ENCODE measurements around the gene HBD. TPM values are rescaled to one million over a fixed set of nuclear protein-coding genes. Genes with fewer than 3 reads are reported as not detected.

HBD gene
- total RNA-seq, 1 donor, result not detected

GRCh38 chr11:5197536-5197935, 36.7 kb downstream of the HBD start:
- no peaks in the 10 kb centered on the region for H3K79me2 ChIP-seq (ENCODE audit: insufficient read depth, low read length)
- no peaks in the 10 kb centered on the region for H3K27me3 ChIP-seq (ENCODE audit: insufficient read depth, low read length)
- H3K4me2 ChIP-seq (ENCODE audit: insufficient read depth, low read length), result no peak overlapping the region
- DNase-seq (ENCODE audit: insufficient read length, low spot score, missing footprints), result peak; percentile 36
- H3K9me3 ChIP-seq (ENCODE audit: low read depth, low read length), result no peaks in the 10 kb centered on the region
- H3K36me3 ChIP-seq (ENCODE audit: insufficient read depth, low read length), result no peaks in the 10 kb centered on the region
- H3K4me1 ChIP-seq (ENCODE audit: insufficient read depth, low read length), result peaks cover 2% of the 10 kb centered on the region
- no peak for TF ChIP-seq CTCF (IDR thresholded peaks at IDR 0.05; ENCODE audit: extremely low read depth, low read depth, low read length)
- no peak overlapping the region for H2AFZ ChIP-seq (ENCODE audit: low read length)
- no peak overlapping the region for H3K4me3 ChIP-seq (ENCODE audit: insufficient read depth, low read length)
- H4K20me1 ChIP-seq (ENCODE audit: insufficient read depth, low read length), result no peaks in the 10 kb centered on the region
- H3K27ac ChIP-seq (ENCODE audit: low read depth, low read length), result no peak overlapping the region

DNA sequence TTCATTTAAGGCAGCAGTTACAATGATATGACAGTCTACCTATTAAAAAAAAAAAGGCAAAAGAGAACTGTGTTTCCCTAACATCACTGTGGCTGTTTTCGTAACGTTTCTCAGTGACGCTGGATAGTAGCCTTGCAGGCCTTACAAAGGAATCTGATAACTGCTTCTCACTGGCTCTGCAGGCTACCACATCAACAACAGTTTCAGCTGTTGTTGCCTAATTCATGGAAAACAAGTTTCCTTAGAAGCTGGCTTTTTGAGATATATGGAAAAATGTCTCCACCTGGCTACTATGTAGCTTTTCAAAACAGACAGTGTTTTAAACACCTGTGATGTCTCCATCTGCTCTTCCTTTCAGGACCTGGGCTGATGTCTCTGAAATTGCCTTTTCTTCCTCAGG, 37.6 kb downstream of the HBD start:
- Histone ChIP-seq H3K27me3 (ENCODE audit: insufficient read depth, low read length) (no peaks in the 10 kb centered on the region), H4K20me1 (ENCODE audit: insufficient read depth, low read length) (no peaks in the 10 kb centered on the region), H2AFZ (ENCODE audit: low read length) (no peak overlapping the region), H3K4me2 (ENCODE audit: insufficient read depth, low read length) (no peak overlapping the region), H3K4me1 (ENCODE audit: insufficient read depth, low read length) (peaks cover 2% of the 10 kb centered on the region), H3K79me2 (ENCODE audit: insufficient read depth, low read length) (no peaks in the 10 kb centered on the region), H3K27ac (ENCODE audit: low read depth, low read length) (no peak overlapping the region), H3K36me3 (ENCODE audit: insufficient read depth, low read length) (no peaks in the 10 kb centered on the region), H3K4me3 (ENCODE audit: insufficient read depth, low read length) (no peak overlapping the region), H3K9me3 (ENCODE audit: low read depth, low read length) (no peaks in the 10 kb centered on the region)
- DNase-seq (ENCODE audit: insufficient read length, low spot score, missing footprints), result no peak
- no peak for TF ChIP-seq CTCF (IDR thresholded peaks at IDR 0.05; ENCODE audit: extremely low read depth, low read depth, low read length)

DNA sequence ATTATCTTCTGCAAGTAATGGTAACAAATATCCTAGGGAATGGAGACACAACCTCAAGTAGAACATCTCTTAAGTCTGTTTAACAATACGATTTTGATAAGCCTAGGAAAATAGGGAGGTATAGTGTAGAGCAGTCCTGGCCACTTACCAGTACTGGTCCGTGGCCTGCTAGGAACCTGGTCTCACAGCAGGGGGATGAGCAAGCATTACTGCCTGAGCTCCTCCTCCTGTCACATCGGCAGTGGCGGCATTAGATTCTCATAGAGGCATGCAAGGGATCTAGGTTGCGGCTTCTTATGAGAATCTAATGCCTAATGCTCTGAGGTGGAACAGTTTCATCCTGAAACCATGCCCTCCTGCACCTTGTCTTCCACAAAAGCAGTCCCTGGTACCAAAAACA, 38.2 kb downstream of the HBD start:
- TF ChIP-seq CTCF (IDR thresholded peaks at IDR 0.05; ENCODE audit: extremely low read depth, low read depth, low read length), result no peak
- Histone ChIP-seq H3K27ac (ENCODE audit: low read depth, low read length) (no peak overlapping the region), H3K4me2 (ENCODE audit: insufficient read depth, low read length) (no peak overlapping the region), H2AFZ (ENCODE audit: low read length) (peak overlapping the region; percentile 29), H3K27me3 (ENCODE audit: insufficient read depth, low read length) (no peaks in the 10 kb centered on the region), H3K4me3 (ENCODE audit: insufficient read depth, low read length) (no peak overlapping the region), H3K79me2 (ENCODE audit: insufficient read depth, low read length) (no peaks in the 10 kb centered on the region), H4K20me1 (ENCODE audit: insufficient read depth, low read length) (no peaks in the 10 kb centered on the region), H3K36me3 (ENCODE audit: insufficient read depth, low read length) (no peaks in the 10 kb centered on the region), H3K4me1 (ENCODE audit: insufficient read depth, low read length) (peaks cover 2% of the 10 kb centered on the region), H3K9me3 (ENCODE audit: low read depth, low read length) (no peaks in the 10 kb centered on the region)
- DNase-seq (ENCODE audit: insufficient read length, low spot score, missing footprints), result no peak

DNA sequence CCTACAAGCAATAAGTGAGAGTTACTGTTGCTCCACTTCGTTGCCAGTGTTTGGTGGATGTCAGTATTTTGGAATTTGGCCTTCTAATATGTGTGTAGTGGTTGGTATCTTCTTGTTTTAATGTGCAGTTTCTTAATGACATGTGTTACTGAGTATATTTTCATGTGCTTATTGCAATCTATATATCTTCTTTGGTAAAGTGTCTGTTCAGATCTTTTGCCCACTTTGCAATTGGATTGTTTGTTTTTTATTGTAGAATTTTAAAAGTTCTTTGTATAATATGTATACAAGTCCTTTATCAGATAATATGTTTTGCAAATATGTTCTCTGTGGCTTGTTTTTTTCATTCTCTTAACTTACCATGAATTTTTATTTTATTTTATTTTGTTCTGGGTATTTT, 41.5 kb downstream of the HBD start:
- TF ChIP-seq CTCF (IDR thresholded peaks at IDR 0.05; ENCODE audit: extremely low read depth, low read depth, low read length), result no peak
- Histone ChIP-seq H3K79me2 (ENCODE audit: insufficient read depth, low read length) (no peaks in the 10 kb centered on the region), H3K9me3 (ENCODE audit: low read depth, low read length) (no peaks in the 10 kb centered on the region), H3K36me3 (ENCODE audit: insufficient read depth, low read length) (no peaks in the 10 kb centered on the region), H3K27ac (ENCODE audit: low read depth, low read length) (no peak overlapping the region), H3K4me2 (ENCODE audit: insufficient read depth, low read length) (no peak overlapping the region), H3K4me1 (ENCODE audit: insufficient read depth, low read length) (peaks cover 2% of the 10 kb centered on the region), H3K27me3 (ENCODE audit: insufficient read depth, low read length) (no peaks in the 10 kb centered on the region), H2AFZ (ENCODE audit: low read length) (no peak overlapping the region), H4K20me1 (ENCODE audit: insufficient read depth, low read length) (no peaks in the 10 kb centered on the region), H3K4me3 (ENCODE audit: insufficient read depth, low read length) (no peak overlapping the region)
- no peak for DNase-seq (ENCODE audit: insufficient read length, low spot score, missing footprints)

Data from osteoblast (primary cell).